SW 1271 (cell line): ENCODE measurements around the gene ZNF45.
A peak's percentile ranks its signal among the peaks of the same experiment; 100 is the strongest.
"Not testable (repeated sequence)": the region's sequence is repeated elsewhere in the genome, so short reads cannot be mapped to it uniquely, and the experiment has no call there.

Source experiments
- DNase-seq, 2 experiments: peaks; one replicate each; lab custom pipeline; 2025; lab: John Stamatoyannopoulos, UW

The ZNF45 gene

DNA sequence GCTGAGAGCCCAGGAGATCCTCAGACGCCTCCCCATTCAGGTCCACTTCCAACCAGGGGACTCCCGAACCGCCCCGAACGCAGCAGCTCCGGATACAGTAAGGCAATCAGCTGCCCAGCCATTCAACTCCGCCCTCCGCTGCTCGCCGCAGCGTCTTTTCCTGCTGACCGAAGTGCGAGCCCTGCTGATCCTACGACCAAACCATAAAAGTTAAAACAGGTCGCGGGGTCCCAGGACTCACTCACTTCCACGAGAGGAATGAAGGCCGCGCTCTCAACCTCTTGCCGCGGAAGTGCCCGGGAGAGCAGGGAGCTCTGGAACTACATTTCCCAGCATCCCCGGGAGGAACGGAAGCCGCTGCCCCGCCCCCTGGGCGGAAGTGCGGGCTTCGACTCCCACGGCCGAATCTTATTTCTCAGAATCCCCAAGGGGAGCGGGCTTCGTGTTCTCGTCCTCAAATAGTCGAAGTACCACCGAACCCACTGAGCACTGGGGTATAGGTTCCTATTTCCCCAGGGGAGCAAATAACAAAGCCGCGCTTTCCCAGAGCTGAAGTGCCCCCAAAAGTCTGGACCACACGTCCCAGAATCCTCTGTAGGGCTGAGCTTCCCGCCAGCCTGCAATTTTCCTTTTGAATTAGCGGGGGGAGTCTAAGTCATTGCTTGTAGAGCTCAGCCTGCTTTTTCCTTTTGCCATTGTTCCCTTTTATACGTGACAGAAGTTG is at the start of gene ZNF45:
TSS of gene ZNF45 (minus strand) at position 298 of the 724 bp plus-strand sequence. CDS start 13,097 bp downstream, outside the sequence.
- peak; percentile 68 to 84 for DNase-seq

DNA sequence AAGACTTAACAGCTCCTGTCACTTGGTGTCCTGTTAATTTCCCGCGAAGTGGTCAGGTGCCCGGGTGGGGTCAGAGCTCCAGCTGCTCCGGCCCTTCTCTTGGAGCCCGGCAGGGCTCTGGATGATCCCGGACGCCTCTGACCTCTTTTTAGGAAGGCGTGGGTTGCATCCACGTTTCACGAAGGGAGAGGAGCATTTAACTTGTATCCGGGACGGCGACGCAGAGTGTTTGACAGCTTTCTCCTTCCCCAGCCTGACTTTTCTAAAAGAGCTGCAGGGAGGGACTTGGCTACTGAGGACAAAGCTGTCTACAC is 49.6 kb upstream of the ZNF45 start:
- no peak for DNase-seq

DNA sequence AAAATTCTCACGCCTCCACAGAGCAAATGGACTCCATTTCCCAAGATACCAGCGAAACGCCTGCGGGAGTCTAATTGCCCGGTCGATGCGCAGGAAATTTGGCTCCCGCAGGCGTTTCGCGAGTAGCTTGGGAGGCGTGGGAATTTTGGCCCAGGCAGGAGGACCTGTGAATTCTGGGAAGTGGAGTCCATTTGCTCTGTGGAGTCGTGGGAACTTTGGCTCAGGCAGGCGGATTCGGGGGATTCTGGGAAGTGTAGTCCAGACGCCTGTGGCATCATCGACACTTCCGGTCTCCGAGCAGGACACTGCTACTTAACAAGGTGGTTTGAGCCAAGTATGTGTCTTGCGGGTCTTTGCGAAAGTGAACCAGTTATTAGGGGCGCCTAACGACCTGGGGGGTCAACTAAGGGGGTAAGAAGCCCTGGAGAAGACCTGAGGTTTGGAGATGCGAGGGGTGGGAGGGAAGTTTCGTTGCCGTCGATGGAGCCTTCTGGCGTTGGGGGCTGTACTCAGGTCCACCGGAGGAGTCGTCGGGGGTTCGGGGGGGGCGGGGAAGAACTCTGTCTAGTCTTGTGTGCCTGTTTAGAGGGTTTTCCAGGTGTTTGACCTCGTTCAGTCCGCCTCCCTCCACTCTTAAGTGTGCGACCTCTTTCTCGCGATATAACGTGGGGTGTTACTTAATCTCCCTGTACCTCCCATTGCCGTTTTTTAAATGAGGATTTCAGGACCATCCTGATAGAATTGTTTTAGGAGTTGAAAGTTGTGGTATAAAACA is 49.0 kb upstream of the ZNF45 start, which contains the start of gene ZNF155:
TSS of gene ZNF155 (plus strand) at position 277 of the 775 bp plus-strand sequence. CDS start 4,356 bp downstream, outside the sequence.
- DNase-seq = peak; percentile 88 to 96

DNA sequence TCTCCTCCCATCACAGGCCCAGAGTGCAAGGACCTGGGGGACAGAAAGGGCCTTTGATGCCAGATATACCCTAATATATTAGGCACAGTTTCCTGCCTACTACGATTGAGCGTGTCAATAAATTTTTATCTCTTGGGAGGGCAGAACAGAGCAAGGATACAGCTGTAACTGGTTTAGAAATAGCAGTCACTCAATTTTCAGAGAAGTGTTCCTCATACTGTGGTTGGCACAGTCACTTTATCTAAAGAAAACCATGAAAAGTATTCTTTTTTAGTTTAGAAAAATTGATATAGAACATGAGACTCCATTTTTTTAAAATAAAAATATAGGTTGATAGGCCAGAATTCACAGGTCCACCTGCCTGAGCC is 48.4 kb upstream of the ZNF45 start:
- peak in 1 of 2 experiments; percentile 5 for DNase-seq

DNA sequence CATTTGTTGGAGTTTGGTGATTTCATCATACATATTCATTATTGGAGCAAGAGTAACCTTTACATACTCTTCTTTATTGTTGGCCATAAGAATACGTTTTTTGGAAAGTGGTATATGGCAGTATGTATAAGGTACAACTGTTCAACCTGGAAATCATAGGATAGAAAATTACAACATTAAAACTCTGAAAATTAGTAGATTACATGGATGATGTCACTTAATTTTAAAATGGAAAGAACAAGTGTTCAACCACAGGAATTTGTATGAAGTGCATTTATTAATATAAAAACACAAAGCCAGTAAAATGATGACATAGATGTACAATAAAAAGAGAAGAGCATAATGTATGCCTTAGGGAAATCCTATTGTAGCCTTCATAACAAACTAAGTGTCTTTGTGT is 41.6 kb upstream of the ZNF45 start:
- DNase-seq = no peak

DNA sequence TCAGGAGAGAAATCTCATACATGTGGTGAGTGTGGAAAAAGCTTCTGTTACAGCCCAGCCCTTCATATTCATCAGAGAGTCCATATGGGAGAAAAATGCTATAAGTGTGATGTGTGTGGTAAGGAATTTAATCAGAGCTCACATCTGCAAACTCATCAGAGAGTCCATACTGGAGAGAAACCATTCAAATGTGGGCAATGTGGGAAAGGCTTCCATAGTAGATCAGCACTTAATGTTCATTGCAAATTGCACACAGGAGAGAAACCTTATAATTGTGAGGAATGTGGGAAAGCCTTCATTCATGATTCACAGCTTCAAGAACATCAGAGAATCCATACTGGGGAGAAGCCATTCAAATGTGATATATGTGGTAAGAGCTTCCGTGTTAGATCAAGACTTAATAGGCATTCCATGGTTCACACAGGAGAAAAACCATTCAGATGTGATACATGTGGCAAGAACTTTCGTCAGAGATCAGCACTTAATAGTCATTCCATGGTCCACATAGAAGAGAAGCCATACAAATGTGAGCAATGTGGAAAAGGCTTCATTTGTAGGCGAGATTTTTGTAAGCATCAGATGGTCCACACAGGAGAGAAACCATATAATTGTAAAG is 31.1 kb upstream of the ZNF45 start:
- DNase-seq = no peak

DNA sequence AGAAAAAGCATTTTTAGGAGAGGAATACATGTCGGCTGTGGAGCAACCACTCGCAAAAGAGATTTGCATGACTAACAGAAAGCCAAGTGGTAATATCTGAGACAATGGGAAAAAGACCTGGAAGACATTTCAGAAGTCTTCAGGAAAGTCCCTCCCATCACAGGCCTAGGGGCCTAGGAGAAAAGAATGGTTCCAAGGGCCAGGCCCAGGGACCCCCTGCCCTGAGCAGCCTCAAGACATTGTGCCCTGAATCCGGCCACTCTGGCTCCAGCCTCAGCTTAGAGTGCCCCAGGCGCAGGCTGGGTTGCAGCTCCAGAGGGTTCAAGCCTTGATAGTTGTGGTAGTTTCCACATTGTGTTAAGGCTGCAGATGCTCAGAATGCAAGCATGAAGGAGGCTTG is 25.3 kb upstream of the ZNF45 start:
- DNase-seq = no peak

DNA sequence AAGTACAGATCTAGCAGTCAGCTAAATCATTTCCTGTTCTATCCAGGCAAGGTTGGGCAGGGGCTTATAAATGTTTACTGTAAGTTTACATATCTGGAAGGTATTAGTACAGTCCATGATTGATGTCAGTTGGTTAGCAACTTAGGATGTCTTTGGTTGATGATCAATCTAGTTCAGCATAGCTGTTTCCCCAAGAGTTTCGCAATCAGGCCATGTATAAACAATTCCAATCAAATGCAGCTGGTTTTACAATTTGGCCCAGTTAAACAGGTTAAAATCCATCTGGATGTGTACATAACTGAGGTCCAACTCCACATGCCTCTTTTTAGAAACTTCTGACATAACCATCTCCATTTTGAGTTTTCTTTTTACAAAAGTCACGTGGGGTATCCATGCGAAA is 22.8 kb upstream of the ZNF45 start:
- no peak for DNase-seq

DNA sequence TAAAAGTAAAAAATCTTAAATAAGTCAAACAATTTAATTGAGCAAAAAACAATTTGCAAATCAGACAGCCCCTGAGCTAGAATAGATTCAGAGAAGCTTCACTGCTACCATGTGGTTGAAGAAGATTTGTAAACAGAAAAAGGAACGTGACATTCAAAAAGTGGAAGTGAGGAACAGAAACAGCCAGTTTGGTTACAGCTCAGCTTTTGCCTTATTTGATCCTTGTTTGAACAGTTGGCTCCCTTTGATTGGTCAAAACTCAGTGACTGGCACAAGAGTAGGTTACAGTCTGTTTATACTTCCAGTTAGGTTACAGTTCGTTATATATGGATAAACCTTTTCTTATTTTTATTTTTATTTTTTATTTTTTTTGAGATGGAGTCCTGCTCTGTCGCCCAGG is 21.7 kb upstream of the ZNF45 start:
- no peak for DNase-seq

DNA sequence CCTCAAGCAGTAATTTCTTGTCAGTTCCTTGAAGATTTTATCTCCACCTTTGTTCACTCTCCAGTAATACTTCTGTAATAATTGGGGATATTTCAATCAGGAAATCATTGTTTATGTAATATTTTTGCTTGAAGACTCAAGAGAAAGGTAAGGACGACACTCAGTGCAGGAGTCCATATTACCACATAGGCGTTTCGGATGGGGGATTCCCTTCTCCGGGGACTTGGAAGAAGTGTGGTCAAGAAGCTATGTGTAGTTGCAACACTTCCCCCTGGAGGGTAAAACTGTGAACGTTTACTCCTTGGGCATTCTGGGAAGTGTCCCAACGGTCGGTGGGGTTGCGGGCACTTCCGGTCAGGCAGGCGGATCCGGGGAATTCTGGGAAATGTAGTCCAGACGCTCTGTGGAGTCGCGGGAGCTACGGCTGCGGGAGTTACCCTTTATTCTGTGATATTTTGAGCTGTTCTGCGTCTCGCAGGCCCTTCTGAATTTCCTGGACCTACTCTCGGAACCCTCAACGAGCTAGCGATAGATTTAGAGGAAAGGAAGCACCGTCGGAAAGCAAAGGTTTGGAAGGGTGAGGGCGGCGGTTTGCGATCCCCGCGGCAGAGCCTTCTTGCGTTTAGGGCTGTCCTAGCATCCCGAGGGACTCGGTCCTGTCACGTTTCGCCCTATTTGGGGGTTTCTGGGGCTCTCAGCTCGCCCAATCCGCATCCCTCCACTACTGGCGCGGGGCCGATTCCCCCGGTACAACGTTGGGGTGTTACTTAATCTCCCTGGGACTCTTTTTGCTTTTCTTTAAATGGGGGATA is 16.0 kb upstream of the ZNF45 start, which contains the start of gene ZNF221:
TSS of gene ZNF221 (plus strand) at position 395 of the 812 bp plus-strand sequence. CDS start 11,499 bp downstream, outside the sequence.
- DNase-seq = peak; percentile 75 to 89

DNA sequence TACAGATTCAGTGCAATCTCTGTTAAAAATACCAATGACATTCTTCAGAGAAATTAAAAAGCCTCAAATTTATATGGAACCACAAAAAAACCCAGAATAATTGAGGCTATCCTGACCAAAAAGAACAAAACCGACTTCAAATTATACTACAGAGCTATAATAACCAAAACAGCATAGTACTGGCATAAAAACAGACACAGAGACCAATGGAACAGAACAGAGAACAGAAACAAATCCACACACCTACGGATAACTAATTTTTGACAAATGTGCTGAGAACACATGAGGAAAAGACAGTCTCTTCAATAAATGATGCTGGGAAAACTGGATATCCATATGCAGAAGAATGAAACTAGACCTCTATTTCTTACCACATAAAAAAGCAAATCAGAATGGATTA is 14.7 kb upstream of the ZNF45 start:
- not testable (repeated sequence) for DNase-seq

DNA sequence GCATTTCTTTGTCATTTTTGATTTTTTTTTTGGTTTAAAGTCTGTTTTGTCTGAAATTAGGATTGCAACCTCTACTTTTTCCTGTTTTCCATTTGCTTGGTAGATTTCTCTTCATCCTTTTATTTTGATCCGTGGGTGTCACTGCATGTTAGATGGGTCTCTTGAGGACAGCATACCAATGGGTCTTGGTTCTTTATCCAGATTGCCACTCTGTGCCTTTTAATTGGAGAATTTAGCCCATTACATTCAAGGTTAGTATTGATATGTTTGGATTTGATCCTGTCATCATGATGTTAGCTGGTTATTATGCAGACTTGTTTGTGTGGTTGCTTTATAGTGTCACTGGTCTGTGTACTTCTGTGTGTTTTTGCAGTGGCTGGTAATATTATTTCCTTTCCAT is 12.3 kb upstream of the ZNF45 start:
- DNase-seq = not testable (repeated sequence)

DNA sequence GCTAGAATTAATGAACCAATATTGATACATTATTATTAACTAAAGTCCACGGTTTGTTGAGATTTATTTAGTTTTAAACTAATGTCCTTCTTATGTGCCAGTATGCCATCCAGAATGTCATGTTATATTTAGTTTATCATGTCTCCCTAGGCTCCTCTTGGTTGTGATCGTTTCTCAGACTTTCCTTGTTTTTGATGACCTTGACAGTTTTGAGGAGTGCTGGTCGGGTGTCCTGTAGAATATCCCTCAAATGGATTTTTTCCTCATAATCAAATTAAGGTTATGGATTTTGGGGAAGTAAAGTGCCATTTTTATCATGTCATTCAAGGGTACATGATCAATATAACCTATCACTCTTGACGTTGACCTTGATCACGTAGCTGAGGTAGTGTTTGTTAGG is 6.1 kb upstream of the ZNF45 start:
- no peak for DNase-seq

DNA sequence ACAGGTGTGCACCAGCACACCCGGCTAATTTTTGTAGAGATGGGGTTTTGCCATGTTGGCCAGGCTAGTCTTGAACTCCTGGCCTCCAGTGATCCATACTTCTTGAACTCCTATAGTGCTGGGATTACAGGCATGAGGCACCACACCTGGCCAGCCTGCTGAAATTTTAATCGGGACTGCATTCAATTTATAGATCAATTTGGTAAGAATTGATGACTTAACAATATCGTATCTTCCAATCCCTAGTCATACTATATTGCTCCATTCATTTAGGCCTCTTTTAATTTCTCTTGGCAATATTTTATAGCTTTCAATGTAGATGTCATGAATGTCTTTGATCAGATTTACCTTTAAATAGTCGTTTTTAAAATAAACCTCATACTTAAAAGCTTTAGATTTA is 5.6 kb upstream of the ZNF45 start:
- no peak for DNase-seq

DNA sequence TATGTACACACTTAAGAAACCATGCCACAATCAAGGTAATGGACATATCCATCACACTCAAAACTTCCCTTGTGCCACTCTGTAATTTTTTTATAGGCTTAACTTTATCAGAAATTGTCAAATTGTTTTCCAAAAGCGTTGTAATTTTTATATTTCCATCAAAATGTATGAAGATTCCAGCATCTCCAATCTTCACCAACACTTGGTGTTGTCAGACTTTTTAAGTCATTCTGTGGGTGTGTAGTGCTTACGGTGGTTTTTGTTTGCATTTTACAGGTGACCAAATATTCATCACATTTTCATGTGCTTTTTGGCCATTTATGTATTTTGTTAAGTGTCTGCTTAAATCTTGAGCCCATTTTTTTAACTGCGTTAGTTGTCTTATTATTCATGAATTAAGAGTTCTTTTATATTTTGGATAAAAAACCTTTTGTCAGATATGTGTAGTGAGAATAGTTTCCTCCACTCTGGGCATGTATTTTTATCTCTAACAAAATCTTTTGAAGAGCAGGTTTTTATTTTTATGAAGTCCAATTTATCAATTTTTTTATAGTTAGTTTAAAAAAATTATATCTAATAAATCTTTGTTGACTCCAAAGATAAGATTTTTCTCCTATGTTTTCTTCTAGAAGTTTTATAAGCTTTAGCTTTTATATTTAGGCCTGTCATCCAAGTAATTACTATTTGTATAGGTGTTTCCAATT is 4.6 kb upstream of the ZNF45 start:
- DNase-seq = no peak

DNA sequence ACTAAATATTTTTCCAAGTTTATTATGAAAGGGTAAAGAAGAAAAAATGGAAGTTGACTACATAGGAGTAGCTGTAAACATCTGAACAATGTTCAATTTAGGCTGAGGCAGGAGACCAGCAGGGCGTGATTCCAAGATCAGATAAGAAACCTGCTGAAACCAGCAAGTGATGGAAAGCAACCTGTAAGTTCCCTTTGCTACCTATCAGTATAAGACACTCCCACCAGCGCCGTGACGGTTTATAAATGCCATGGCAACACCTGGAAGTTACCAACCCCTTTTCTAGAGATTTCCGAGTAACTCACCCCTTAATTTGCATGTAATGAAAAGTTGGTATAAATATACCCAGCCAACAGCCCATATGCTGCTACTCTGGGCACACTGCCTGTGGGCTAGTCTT is 1.1 kb upstream of the ZNF45 start:
- no peak for DNase-seq

DNA sequence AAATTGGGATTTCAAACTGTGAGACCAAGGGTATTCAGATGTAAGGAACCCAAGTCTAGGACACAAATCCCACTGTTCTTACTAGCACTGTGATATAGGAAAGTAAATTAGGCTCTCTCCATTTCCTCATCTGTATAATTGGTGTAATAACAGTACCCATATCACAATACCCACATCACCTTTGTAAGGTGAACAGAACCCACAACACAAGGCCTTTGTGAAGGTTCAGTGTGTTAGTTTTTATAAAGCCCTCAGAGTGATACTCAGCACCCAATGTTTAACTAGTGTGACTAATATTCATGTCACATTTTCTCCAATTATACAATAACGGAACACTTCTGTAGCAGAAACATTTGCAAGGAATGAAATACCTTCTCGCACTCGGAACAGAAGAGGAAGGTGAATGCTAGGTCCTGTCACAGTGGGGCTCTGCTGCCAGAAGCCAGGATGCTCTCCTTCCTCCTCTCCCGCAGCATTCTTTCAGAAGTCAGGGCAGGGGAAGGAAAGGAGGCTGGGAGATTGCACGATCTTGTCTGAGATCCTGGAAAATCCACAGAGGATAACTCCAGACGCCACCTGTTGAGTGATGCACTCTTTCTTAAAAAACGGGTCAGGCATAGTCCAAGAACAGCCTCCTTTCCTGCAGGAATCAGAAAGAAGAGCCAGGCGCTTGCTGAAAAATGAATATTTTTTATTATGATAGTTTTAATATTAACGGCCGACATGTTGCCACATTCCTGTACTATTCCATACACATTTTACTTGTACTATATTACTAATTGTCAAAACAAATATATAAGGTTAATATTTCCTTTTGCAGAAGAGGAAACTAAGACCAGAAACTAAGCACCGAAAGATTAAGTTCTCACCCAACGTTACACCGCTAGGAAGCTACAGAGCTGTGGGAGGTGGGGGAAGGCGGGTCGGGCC is 762 bp downstream of the ZNF45 start:
- no peak for DNase-seq

DNA sequence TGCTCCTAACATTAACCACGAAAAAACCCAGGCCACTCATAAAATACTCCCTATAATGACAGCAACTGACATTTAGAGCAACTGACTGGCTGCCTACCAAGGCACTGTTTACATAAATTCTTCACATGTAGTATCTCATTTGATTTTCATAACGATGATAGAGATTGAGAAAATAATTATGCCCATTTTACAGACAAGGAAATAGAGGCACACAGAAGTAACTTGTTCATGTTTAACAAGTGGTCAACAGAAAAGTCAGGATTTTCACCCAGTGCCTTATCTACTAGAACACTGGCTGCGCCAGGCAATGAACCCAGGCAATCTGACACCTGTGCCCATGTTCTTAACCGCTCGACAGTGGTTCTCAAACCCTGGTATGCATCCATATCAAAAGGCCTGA is 6.3 kb downstream of the ZNF45 start:
- DNase-seq = no peak

DNA sequence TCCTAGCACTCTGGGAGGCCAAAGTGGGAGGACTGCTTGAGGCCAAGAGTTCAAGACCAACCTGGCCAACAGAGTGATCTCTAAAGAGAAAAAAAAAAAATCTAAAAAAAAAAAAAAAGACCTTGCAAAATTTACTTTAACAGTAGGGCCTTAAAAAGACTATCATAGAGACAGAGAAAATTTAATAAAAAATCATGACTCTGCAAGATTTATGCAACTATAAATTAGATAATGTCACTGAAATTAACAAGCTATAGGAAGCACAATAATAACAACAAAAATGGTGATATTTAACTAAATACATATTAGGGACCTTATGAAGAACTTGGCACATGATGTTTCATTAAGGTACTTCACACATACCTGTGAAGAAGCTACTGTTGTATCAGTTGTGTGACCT is 11.2 kb downstream of the ZNF45 start:
- no peak for DNase-seq

DNA sequence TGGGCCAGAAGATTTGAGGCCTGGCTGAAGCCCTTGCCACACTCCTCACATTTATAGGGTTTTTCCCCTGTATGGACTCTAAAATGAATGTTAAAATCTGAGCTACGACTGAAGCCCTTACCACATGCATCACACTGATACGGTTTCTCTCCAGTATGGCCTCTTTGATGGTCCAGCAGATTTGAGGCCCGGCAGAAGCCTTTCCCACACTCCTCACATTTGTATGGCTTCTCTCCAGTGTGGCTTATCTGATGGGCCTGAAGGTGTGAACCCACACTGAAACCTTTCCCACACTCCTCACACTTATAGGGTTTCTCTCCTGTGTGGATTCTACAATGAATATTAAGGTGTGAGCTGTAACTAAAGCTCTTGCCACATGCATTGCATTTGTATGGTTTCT is 21.0 kb downstream of the ZNF45 start:
- no peak for DNase-seq
